Iris pigment epithelial cell (primary cell): ENCODE measurements around the gene AMZ2.
"Not testable (repeated sequence)": the region's sequence is repeated elsewhere in the genome, so short reads cannot be mapped to it uniquely, and the experiment has no call there.

ENCODE experiments used
- DNase-seq: peaks from one replicate; pipeline ENCODE4 v3.0.0-alpha.2; 2011; ENCODE audit warnings: low read depth

The AMZ2 gene

GRCh38 chr17:68220186-68220585 lies 27.7 kb upstream of the AMZ2 start:
- DNase-seq: not testable (repeated sequence)

- not testable (repeated sequence) for DNase-seq
Measured at GRCh38 chr17:68220786-68221185, 27.1 kb upstream of the AMZ2 start.

DNA sequence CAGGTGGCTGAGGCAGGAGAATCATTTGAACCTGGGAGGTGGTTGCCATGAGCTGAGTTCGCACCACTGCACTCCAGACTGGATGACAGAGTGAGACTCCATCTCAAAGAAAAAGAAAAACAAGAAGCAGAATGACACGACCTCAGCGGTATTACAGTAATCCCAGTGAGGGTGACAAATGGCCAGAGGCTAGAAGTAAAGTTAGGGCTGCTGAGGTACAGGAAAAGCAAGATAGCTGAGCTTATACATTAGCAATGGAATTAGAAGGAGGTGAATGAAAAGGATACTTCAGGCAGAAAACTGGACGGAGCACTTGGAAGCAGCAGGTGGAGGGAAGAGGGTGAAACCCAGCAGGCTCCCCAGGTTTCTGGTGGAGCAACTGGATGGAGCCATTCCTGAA lies 26.1 kb upstream of the AMZ2 start:
- no peak for DNase-seq

DNA sequence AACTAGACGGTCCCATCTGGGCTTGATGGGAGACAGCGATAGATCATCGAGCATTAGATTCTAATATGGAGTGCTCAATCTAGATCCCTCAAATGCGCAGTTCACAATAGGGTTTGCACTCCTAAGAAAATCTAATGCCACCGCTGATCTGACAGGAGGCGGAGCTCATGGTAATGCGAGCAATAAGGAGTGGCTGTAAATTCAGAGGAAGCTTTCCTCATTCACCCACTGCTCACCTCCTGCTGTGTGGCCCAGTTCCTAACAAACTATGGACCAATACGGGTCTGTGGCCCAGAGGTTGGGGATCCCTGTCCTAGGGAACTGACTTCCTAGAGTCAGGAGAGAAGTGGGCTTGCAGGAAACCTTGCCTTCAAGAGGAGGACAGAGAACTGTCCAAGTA lies 25.2 kb upstream of the AMZ2 start:
- DNase-seq: no peak

GRCh38 chr17:68225055-68225454 lies 22.8 kb upstream of the AMZ2 start:
- not testable (repeated sequence) for DNase-seq

DNA sequence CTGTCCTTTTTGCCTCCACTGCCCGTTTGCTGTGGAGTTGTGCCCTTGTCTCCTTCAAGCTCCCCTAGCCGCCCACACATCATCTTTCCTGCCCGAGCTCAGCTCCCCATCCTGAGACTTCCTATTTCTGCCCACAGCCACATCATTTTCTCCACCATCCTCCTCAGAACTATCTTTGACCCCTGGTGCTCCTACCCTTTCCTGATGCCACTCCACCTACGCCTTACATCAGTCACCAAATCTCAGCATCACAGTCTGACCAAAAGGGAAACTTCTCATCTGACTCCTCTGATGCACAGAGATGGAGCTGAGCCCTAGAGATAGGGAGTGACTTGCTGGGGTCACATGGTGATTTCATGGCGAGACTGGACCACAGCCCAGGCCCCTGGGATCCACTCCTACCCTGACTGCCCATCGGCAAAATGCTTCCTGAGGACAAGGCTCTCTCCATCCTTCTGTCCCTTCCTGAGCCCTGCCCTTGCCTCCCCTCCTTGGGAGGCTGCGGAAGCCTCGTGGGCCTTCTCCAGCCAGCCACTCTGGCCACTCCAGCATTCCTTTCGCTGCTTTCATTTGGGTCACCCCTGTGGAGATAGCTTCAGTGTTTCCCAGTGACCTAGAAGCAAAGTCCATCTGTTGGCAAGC lies 19.7 kb upstream of the AMZ2 start:
- not testable (repeated sequence) for DNase-seq

DNA sequence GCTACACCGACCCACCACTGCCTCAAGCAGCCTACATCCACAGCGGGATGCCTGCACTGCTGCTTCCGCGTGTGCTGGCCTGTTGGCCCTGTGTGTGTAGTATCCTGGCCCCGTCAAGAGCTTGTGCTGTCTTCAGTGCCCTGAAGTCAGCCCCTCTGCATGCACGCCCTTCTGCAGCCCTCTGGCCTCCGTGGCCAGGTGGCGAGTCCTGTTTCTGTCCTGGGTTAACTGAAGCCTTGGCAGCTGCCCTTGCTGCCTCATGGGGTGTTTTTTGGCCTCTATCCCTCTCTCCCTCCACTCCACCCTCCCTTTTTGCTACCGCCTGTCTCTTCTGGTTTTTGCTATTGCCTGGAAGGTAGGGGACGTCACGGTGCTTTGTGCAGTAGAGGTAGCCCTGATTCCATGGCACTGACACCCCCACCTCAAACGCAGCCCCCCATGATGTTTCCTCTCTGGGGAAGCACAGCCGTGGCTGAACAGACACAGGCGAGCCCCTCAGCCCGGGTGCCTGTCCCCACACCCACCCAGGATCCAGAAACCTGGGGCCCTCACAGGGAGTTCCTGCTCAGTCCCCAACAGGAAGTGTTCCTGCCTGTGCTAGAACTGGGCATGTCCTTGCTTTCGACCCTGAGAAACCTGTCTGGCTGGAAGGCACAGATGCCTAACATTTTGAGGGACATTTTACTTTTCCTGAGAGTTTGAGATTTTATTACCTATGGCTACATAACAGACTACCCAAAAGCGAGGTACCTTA lies 18.8 kb upstream of the AMZ2 start:
- no peak for DNase-seq

DNA sequence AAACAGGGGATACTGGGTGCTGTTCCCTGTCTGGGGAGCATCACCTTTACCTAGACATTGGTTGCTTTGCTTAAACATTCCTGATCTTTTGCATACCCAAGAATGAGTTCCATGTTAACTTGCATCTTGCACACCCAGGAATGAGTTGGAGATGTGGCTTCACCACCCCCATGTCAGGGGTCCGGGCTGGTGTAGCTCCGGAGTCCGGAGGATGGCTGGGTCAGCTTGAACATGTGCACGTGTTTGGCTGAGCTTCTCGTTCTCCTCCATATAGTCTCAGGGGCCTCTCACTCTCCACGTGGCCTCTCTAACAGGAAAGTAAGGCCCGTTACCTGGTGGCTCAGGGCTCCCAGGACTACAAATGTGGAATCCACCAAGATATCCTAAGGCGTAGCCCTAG lies 18.2 kb upstream of the AMZ2 start:
- DNase-seq: no peak

GRCh38 chr17:68231131-68231530 lies 16.7 kb upstream of the AMZ2 start:
- DNase-seq: not testable (repeated sequence)

DNA sequence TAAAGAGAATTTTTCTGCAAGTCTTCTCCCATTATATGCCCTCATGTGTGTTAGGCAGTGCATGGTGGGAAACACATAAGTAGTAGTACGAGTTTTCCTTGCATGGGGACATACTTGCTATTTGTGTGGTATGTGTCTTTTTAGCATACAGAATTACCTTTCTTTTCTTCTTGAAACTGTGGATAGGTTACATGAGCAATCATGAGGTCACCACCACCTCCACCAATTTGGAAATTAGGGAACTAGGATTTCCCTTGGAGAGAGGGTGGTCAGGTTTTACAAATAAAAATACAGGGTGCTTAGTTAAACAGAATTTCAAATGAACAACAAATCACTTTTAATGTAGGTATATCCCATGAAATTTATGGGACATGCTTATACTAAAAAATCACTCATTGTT lies 16.3 kb upstream of the AMZ2 start:
- no peak for DNase-seq

GRCh38 chr17:68232741-68233140 lies 15.1 kb upstream of the AMZ2 start:
- peak; percentile 83 for DNase-seq

DNA sequence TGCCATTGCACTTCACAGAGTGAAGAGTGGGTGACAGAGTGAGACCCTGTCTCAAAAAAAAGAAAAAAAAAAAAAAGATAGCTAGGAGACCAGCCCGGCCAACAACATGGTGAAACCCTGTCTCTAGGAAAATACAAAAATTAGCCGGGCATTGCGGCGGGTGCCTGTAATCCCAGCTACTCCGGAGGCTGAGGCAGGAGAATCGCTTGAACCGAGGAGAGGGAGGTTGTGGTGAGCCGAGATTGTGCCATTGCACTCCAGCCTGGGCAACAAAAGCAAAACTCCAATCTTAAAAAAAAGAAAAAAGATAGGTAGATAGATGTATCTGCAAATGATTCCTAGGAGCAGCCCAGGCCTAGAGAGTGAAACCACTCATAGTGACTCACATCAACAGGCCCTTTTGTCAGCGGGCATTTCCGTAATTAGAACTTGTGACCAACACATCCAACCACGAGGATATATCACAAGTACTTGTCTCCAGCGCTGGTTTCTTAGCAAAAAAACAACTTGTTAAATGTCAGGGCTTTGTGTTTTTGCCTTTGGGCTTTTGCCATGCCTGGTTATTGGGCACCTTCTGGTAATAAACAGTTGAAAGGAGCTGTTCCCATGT lies 13.0 kb upstream of the AMZ2 start:
- peak; percentile 91 for DNase-seq

GRCh38 chr17:68235336-68235791 lies 12.5 kb upstream of the AMZ2 start:
- not testable (repeated sequence) for DNase-seq

GRCh38 chr17:68237369-68238163 lies 10.3 kb upstream of the AMZ2 start:
- not testable (repeated sequence) for DNase-seq

DNA sequence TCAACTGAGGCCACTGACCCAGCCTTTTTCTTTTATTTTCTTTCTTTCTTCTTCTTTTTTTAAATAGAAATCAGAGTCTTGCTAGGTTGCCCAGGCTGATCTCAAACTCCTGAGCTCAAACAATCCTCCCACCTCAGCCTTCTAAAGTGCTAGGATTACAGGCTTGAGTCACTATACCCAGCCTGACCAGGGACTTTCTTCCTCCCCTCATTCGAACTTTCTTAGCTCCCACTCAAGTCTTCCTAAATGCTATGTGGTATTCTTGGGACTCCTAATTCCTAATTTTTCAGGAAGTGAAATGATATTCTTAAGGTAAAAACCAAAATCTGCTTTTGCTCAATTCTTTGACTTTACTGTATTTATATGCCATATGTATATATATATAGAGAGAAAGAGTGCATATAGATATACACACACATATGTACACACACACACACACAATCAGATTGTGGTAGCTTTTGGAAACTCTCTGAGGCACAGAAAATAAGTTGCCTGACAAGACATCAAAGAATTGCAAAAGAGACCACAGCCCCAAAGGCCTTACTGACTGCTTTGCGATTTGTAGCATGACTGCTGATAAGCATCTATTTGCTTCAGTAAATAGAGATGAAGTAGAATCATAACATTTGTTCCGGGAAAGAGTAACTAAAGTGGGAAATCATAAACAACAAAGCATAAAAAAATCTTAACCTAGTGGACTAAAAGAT lies 9.5 kb upstream of the AMZ2 start:
- no peak for DNase-seq

- no peak for DNase-seq
Measured at GRCh38 chr17:68238871-68239253, 9.0 kb upstream of the AMZ2 start.

DNA sequence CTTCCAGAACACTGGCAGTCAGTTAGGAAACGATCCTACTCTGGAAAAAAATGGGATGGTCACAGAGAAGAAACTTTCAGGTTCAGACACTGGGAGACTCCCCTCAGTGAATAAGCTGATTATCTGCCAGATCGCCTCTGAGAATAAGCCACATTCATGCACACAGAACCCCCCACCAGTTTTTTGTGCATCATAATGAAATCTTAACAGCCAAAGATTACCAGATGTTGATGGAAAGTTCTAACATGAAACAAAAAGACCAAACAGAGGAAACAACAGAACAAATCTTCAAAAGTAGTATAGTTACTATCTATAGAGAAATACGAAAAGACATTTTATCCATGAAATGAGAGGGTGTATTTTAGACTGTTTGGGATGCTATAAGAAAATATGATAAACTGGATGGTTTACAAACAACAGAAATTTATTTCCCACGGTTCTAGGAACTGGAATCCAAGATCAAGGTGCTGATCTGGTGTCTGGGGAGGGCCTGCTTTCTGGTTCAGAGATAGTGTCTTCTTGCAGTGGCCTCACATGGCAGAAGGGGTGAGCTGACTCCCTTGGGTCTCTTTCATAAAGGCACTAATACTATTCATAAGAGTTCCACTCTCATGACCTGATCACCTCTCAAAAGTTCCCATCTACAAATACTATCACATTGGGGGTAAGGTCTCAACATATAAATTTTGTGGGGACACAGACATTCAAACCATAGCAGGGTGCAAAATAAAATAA lies 8.0 kb upstream of the AMZ2 start:
- DNase-seq: no peak

GRCh38 chr17:68246271-68247028 lies 1.4 kb upstream of the AMZ2 start:
- no peak for DNase-seq

GRCh38 chr17:68248199-68248825 lies 469 bp downstream of the AMZ2 start:
- peak; percentile 58 for DNase-seq

DNA sequence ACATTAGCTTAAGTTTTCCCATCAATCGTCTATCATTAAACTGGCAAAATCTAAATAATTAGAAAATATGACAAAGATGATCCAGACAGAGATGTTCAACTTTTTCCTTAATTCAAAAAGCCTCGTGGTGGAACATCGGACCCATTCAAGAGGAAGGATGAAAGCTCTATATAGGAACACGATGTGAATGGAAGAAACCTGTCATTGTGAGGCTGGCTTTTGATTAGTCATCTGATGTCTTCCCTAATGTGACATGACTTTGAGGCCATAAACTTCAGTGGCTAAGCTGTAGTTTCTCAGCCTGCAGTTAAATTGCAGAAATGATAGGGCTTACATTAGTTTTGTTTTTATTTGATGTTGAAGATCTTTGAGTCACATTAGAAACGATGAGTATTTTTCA lies 1.0 kb downstream of the AMZ2 start:
- no peak for DNase-seq
